HT-29 (cell line): ENCODE results near the gene SDC4. TPM values are rescaled to one million over a fixed set of nuclear protein-coding genes. Genes with fewer than 3 reads are reported as not detected.
A peak's percentile ranks its signal among the peaks of the same experiment; 100 is the strongest.

Experiments
- DNase-seq: peaks from one replicate; pipeline ENCODE4 v3.0.0-alpha.2; 2015; ENCODE audit warnings: low spot score
- total RNA-seq: library from RNA; depleted of rRNA; stranded (reverse); fragments of >200 nt; shearing (Covaris generic); gene quantifications from 2 replicates; pipeline ENCODE4 v1.2.3, GENCODE V29; 2014; rRNA removed

Gene SDC4, protein sequence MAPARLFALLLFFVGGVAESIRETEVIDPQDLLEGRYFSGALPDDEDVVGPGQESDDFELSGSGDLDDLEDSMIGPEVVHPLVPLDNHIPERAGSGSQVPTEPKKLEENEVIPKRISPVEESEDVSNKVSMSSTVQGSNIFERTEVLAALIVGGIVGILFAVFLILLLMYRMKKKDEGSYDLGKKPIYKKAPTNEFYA
- total RNA-seq, result 79.1 and 90.1 TPM in 2 replicates

GRCh38 chr20:45347936-45348778 is at the start of gene SDC4:
TSS of gene SDC4 (minus strand) at chr20:45348424. CDS start at chr20:45348384, 40 bp downstream.
- peak; percentile 80 for DNase-seq

DNA sequence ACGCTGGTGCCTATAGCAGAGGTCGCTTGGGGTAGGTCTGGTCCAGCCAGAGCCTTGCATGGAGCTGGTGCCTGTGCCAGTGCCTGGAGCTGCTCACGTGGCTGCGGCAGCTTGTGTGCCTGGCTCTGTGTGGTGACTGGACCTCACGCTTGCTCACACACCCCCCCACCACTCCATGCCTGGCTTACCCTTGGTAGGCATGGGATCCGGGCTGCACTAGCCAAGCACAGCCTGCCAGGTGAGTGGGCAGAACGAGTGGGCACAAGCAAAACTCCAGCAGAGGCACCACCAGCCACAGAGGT is 46.8 kb upstream of the SDC4 start:
- no peak for DNase-seq

DNA sequence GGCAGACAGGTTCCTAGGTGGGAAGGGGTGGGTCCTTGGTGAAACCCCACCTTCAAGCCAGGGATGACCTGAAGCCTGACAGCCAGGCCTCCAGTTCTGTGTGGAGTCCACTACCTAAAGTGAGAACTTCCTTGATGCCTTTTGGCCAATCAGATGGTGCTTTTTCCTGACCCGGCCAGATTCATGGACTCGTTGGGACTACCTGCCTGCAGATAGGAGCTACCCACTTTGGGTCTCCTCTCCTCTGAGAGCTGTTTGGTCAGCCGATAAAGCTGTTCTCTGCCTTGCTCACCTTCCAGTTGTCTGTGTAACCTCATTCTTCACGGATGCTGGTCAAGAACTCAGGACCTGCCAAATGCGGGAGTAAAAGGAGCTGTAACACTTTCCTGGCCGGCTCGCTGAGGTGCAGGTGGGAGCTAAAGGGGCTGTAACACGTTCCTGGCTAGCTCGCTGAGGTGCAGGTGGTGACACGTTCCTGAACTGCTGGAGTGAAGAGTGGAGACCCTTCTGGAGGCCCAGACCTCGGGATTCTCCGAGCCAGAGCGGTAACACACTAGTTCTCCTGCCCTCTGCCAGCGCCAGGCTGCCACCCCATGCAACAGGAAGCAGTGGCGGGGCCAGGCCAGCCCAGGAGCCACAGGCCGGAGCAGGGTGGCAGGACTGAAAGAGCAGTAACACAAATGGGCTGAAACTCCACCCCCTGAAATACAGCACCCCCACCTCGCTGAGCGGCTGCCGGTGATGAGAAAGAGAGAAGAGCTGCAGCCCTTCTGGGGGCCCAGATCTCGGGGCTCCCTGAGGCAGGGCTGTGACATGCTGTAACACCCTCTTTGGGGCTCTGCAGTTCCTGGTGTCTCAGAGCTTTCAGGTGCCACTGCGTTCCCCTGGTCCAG is 46.2 kb upstream of the SDC4 start:
- DNase-seq, result no peak

GRCh38 chr20:45392733-45393132 is 44.5 kb upstream of the SDC4 start:
- peak; percentile 48 for DNase-seq

DNA sequence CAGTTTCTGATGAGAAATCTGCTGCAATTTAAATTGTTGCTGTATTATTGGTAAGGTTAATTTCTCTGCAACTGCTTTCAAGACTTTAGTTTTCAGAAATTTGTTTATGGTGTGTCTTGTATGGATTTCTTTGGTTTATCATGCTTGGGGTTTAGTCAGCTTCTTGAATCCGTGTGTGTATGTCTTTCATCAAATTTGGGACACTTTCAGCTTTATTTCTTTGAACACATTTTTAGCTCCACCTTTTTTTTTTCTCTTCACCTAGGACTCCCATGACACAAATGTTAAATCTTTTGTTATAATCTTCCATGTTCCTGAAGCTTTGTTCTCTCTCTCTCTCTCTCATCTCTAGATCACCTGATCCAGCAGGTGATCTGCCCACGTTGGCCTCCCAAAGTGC is 43.3 kb upstream of the SDC4 start:
- DNase-seq, result no peak

DNA sequence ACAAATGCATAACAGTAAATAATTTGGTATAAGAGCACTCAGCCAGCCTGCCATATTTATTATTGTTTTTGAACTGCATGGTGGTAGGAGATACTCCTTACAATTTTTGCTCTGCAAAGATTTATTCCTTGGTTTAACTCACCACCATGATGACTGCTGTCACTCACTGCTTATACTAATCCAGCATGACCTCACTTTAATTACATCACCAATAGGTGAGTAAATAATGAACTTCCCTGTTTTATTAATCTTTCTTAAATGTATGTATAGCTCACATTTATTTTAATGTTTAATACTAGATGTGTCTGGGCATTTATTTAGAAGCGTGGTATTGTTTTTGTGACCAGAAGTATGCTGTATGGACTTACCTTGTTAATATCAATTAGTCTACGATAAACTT is 42.7 kb upstream of the SDC4 start:
- no peak for DNase-seq

GRCh38 chr20:45387274-45387673 is 39.0 kb upstream of the SDC4 start:
- no peak for DNase-seq

- no peak for DNase-seq
Measured at GRCh38 chr20:45378191-45378590, 30.0 kb upstream of the SDC4 start, which contains the start of gene TP53TG5. TSS of gene TP53TG5 (minus strand) at chr20:45378325. CDS start at chr20:45378236, 89 bp downstream.

GRCh38 chr20:45377269-45377668 is 29.0 kb upstream of the SDC4 start:
- no peak for DNase-seq

- DNase-seq, result no peak
Measured at GRCh38 chr20:45374966-45375365, 26.7 kb upstream of the SDC4 start.

GRCh38 chr20:45374101-45374467 is 25.9 kb upstream of the SDC4 start:
- no peak for DNase-seq

DNA sequence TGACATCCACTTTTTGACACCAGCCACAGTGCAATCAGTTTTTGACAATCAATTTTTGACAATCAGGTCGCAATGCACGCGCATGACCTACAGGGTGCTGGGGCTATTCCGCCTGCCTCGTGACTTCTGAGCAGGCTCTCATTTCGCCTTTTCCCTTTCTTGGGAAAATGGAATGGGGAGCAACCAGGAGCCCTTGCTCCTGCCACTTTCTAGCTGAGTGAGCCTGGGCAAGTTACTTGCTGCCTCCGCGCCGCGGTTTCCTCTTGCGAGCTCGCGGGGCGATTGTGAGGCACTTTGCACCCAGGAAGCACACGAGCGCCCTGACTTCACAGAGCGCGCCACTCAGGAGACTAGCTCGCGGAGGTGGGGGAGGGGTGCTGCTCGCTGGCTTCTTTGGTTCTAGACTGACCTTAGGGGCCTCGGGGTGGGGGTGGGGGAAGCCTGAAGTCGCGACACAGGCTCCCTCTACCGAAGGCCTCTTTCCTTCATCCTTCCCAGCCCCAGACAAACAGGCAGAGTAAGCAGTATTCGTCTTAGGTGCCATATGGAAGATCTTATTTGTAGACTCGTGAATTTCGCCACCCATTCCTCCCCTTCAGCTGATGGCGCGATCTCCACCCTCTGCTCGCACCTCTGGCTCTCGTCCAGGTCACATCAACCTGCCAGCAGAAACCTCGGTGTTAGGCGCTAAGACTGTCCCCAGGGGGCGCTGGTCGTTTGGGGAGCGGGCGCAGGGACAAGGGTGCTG is 25.3 kb upstream of the SDC4 start:
- DNase-seq, result peak; percentile 100

- no peak for DNase-seq
Measured at GRCh38 chr20:45372646-45373352, 24.6 kb upstream of the SDC4 start.

DNA sequence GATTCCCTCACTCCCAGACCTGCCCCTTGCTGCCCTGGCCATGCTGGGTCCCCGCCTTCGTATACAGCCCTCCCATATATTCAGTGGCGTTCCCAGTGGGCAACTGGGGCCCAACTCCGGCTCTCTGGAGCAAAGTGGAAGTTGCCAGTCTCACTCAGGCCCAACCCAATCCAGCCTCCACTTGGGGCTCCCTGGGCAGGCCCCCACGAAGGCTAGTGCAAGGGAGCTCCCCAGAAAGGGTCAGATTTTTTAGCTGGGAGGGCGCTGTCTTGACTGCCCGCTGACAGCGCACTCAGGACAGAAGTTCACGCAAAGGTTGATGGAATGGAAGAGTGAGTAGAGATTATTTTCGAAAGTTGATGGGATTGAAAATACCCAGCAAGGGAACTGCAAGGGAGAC is 24.0 kb upstream of the SDC4 start:
- no peak for DNase-seq

- no peak for DNase-seq
Measured at GRCh38 chr20:45370571-45371160, 22.4 kb upstream of the SDC4 start.

GRCh38 chr20:45368221-45368980 is 20.2 kb upstream of the SDC4 start:
- DNase-seq, result no peak

DNA sequence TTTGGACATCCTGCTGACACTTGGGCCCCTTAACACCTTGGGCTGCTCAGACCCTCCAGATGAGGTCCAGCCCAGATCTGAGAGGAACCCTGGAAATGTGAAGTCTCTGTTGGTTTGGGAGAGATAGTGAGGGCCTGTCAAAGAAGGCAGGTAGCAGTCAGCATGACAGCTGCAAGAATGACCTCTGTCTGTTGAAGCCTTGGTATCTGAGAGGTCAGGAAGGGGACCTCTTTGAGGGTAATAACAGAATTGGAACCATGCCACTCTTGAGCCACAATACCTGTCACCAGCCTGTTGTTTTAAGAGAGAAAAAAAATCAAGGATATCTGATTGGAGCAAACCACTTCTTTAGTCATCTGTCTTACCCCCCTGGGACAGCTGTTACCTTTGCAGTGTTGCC is 18.9 kb upstream of the SDC4 start:
- DNase-seq, result no peak

- no peak for DNase-seq
Measured at GRCh38 chr20:45366631-45367030, 18.4 kb upstream of the SDC4 start.

- no peak for DNase-seq
Measured at GRCh38 chr20:45366192-45366591, 18.0 kb upstream of the SDC4 start.
